Neural cell (in vitro differentiated cells): ENCODE data around the gene SLAMF6. TPM values are rescaled to one million over a fixed set of nuclear protein-coding genes. Genes with fewer than 3 reads are reported as not detected.

Experiments used
- H2AFZ ChIP-seq: fragments of 200-600, 300-800 bp; sonication (generic), shearing (Covaris generic); 2 replicates; pipeline ENCODE4 v1.6.0; 2014; ENCODE audit warnings: low read depth, mild to moderate bottlenecking, antibody characterized with exemption, low read length, moderate library complexity
- H3F3A ChIP-seq: fragments of 200-600 bp; shearing (Covaris generic); 2 replicates; pipeline ENCODE4 v1.6.1; 2016; ENCODE audit warnings: mild to moderate bottlenecking, moderate library complexity, mixed read lengths, antibody characterized with exemption, low read length; ENCODE audit not compliant: insufficient read depth, poor library complexity, severe bottlenecking
- H3K27ac ChIP-seq: fragments of 200-600, 300-800 bp; sonication (generic), shearing (Covaris generic); 2 replicates; pipeline ENCODE4 v1.5.1; 2014; ENCODE audit warnings: mild to moderate bottlenecking, low read length, moderate library complexity
- H3K27me3 ChIP-seq: fragments of 300-800, 200-600 bp; sonication (generic), shearing (Covaris generic); 2 replicates; pipeline ENCODE4 v1.6.0; 2014; ENCODE audit warnings: mild to moderate bottlenecking, low read depth, low read length, moderate library complexity; ENCODE audit not compliant: insufficient read depth
- H3K36me3 ChIP-seq: fragments of 300-800, 200-600 bp; sonication (generic), shearing (Covaris generic); 2 replicates; pipeline ENCODE4 v1.5.1; 2014; ENCODE audit warnings: mild to moderate bottlenecking, antibody characterized with exemption, low read length, moderate library complexity; ENCODE audit not compliant: insufficient read depth
- H3K4me2 ChIP-seq: fragments of 300-800, 200-600 bp; sonication (generic), shearing (Covaris generic); 2 replicates; pipeline ENCODE4 v1.6.0; 2014; ENCODE audit warnings: mild to moderate bottlenecking, low read length
- H3K4me3 ChIP-seq: fragments of 300-800, 200-600 bp; sonication (generic), shearing (Covaris generic); 2 replicates; pipeline ENCODE4 v1.5.1; 2014; ENCODE audit warnings: mild to moderate bottlenecking, low read length, moderate library complexity
- H3K79me2 ChIP-seq: fragments of 200-600 bp; shearing (Covaris generic); replicated peaks from 2 replicates; pipeline ENCODE4 v1.6.0; 2014; ENCODE audit warnings: mild to moderate bottlenecking, low read length, moderate library complexity; ENCODE audit not compliant: insufficient read depth
- H3K9ac ChIP-seq: fragments of 300-800, 200-600 bp; sonication (generic), shearing (Covaris generic); 2 replicates; pipeline ENCODE4 v1.6.1; 2016; ENCODE audit warnings: mild to moderate bottlenecking, low read length, mixed read lengths
- H3K9me2 ChIP-seq: fragments of 200-600 bp; shearing (Covaris generic); 2 replicates; pipeline ENCODE4 v1.6.1; 2016; ENCODE audit warnings: mild to moderate bottlenecking, low read length, mixed read lengths; ENCODE audit not compliant: insufficient read depth
- H3K9me3 ChIP-seq: fragments of 200-600, 300-800 bp; sonication (generic), shearing (Covaris generic); 2 replicates; pipeline ENCODE4 v1.6.1; 2016; ENCODE audit warnings: mild to moderate bottlenecking, mixed run types, low read length, moderate library complexity, mixed read lengths
- H4K20me1 ChIP-seq: fragments of 200-600 bp; shearing (Covaris generic); 2 replicates; pipeline ENCODE4 v1.6.1; 2016; ENCODE audit warnings: mild to moderate bottlenecking, mixed run types; ENCODE audit not compliant: insufficient read depth
- CTCF ChIP-seq: fragments of 450-650 bp; IDR thresholded peaks from 2 replicates; pipeline ENCODE4 v1.5.1; 2014; ENCODE audit warnings: antibody characterized with exemption, mild to moderate bottlenecking, moderate library complexity; ENCODE audit not compliant: poor library complexity, severe bottlenecking
- EP300 ChIP-seq: fragments of 450-650 bp; conservative IDR thresholded peaks from 2 replicates; pipeline ENCODE4 v1.6.1; 2014; ENCODE audit warnings: antibody characterized with exemption, mild to moderate bottlenecking, moderate library complexity; ENCODE audit not compliant: poor library complexity, severe bottlenecking
- EZH2 ChIP-seq: fragments of 200-600, 300-800 bp; shearing (Covaris generic), sonication (generic); IDR thresholded peaks from 2 replicates; pipeline ENCODE4 v1.6.1; 2014; ENCODE audit warnings: antibody characterized with exemption, low read length, borderline replicate concordance, mild to moderate bottlenecking; ENCODE audit not compliant: insufficient read depth, poor library complexity, severe bottlenecking
- MXI1 ChIP-seq: fragments of 450-650 bp; conservative IDR thresholded peaks from 2 replicates; pipeline ENCODE4 v1.6.1; 2014; ENCODE audit warnings: antibody characterized with exemption, mild to moderate bottlenecking; ENCODE audit not compliant: poor library complexity, severe bottlenecking
- POLR2AphosphoS5 ChIP-seq: IDR thresholded peaks from 2 replicates; pipeline ENCODE4 v1.6.1; 2012
- RAD21 ChIP-seq: fragments of 450-650 bp; conservative IDR thresholded peaks from 2 replicates; pipeline ENCODE4 v1.6.1; 2014; ENCODE audit warnings: antibody characterized with exemption, mild to moderate bottlenecking, moderate library complexity
- REST ChIP-seq: IDR thresholded peaks from 2 replicates; pipeline ENCODE4 v1.6.1; 2012; ENCODE audit warnings: borderline replicate concordance
- SMC3 ChIP-seq: fragments of 450-650 bp; conservative IDR thresholded peaks from 2 replicates; pipeline ENCODE4 v1.6.1; 2014; ENCODE audit warnings: antibody characterized with exemption, mild to moderate bottlenecking, moderate library complexity; ENCODE audit not compliant: poor library complexity
- TAF1 ChIP-seq: IDR thresholded peaks from 2 replicates; pipeline ENCODE4 v1.6.1; 2012; ENCODE audit warnings: low read depth
- polyA plus RNA-seq: library from polyadenylated mRNA; depleted of rRNA; stranded (reverse); fragments of >200 nt; gene quantifications from 2 replicates; pipeline ENCODE4 v1.2.3, GENCODE V29; 2014

The SLAMF6 gene
- polyA plus RNA-seq, 1 donor from 2014 or later: not detected

GRCh38 chr1:160553778-160554177, 30.7 kb upstream of the SLAMF6 start:
- H3K4me3 ChIP-seq: no peak overlapping the region
- no peaks in the 10 kb centered on the region for H3K9me3 ChIP-seq
- no peaks in the 10 kb centered on the region for H3F3A ChIP-seq
- no peak overlapping the region for H3K9ac ChIP-seq
- H3K79me2 ChIP-seq: no peaks in the 10 kb centered on the region
- H3K36me3 ChIP-seq: no peaks in the 10 kb centered on the region
- no peak for TF ChIP-seq REST
- TF ChIP-seq EP300: no peak
- TF ChIP-seq RAD21: no peak
- TF ChIP-seq EZH2: no peak
- no peak for TF ChIP-seq POLR2AphosphoS5
- no peak for TF ChIP-seq CTCF
- TF ChIP-seq TAF1: no peak
- no peak for TF ChIP-seq SMC3
- no peak for TF ChIP-seq MXI1
- H3K9me2 ChIP-seq: no peaks in the 10 kb centered on the region
- H4K20me1 ChIP-seq: no peaks in the 10 kb centered on the region
- no peak overlapping the region for H3K4me2 ChIP-seq
- H3K27me3 ChIP-seq: no peaks in the 10 kb centered on the region
- no peak overlapping the region for H2AFZ ChIP-seq
- no peak overlapping the region for H3K27ac ChIP-seq

GRCh38 chr1:160552425-160552824, 29.4 kb upstream of the SLAMF6 start:
- Histone ChIP-seq H3K9me2 (no peaks in the 10 kb centered on the region), H4K20me1 (no peaks in the 10 kb centered on the region), H3K27ac (no peak overlapping the region), H3K9me3 (no peaks in the 10 kb centered on the region), H3K27me3 (no peaks in the 10 kb centered on the region), H3K9ac (no peak overlapping the region), H3K4me3 (no peak overlapping the region), H2AFZ (no peak overlapping the region), H3K4me2 (no peak overlapping the region), H3K36me3 (no peaks in the 10 kb centered on the region), H3K79me2 (no peaks in the 10 kb centered on the region), H3F3A (no peaks in the 10 kb centered on the region)
- TF ChIP-seq REST (no peak), RAD21 (no peak), EP300 (no peak), SMC3 (no peak), TAF1 (no peak), MXI1 (no peak), CTCF (no peak), EZH2 (no peak), POLR2AphosphoS5 (no peak)
